HCT116 (cell line): ENCODE data around the gene SYNE1. TPM values are rescaled to one million over a fixed set of nuclear protein-coding genes. Genes with fewer than 3 reads are reported as not detected.

Experiments
- ATAC-seq: fragments of 200-7000 bp; cut with Tn5 transposase; 2 replicates; pipeline ENCODE4 v1.9.1; 2020; ENCODE audit warnings: mild to moderate bottlenecking, moderate library complexity
- BruUV-seq: library from RNA; stranded (reverse); fragments of 400-500 nt; replicated peaks from 2 replicates; lab custom pipeline; 2021; lab: Mats Ljungman, UMichigan
- CTCF ChIA-PET: fragments of 300-600 bp; sonication (Branson Sonifier 250); formaldehyde crosslinking; loops from one replicate; lab custom pipeline; 2021; ENCODE audit warnings: antibody characterized with exemption; lab: Charles Lee
- POLR2A ChIA-PET: fragments of 300-600, 350-600 bp; sonication (Branson Sonifier 250); formaldehyde crosslinking; loops from one replicate; lab custom pipeline; 2021; ENCODE audit warnings: antibody characterized with exemption; lab: Charles Lee
- RAD21 ChIA-PET, 2 experiments: fragments of 300-600 bp; sonication (Branson Sonifier 250); formaldehyde crosslinking; loops; one replicate each; lab custom pipeline; 2023; ENCODE audit warnings: low total read pairs in 2 of 2; ENCODE audit not compliant: uncharacterized antibody in 2 of 2, unreplicated experiment in 2 of 2, low non-redundant PET in 1 of 2; lab: Charles Lee
- DNase-seq: peaks from one replicate; pipeline ENCODE4 v3.0.0-alpha.2; 2010; ENCODE audit warnings: low read depth, low spot score
- H2AFZ ChIP-seq: fragments of 200-600 bp; shearing (Covaris generic), sonication (generic); 2 replicates; pipeline ENCODE4 v1.6.1; 2017; ENCODE audit warnings: low read depth, mixed run types, mixed read lengths, antibody characterized with exemption, low read length; ENCODE audit not compliant: poor library complexity, severe bottlenecking
- H3K27ac ChIP-seq: 2 replicates; pipeline ENCODE4 v1.5.1; 2012; ENCODE audit warnings: low read depth, low read length
- H3K27me3 ChIP-seq: fragments of 200-600 bp; sonication (generic); 2 replicates; pipeline ENCODE4 v1.6.1; 2016; ENCODE audit warnings: mixed run types, low read length, mixed read lengths; ENCODE audit not compliant: insufficient read depth
- H3K36me3 ChIP-seq, 2 experiments: fragments of 200-500 bp in 1 of 2; fragments of 200-600 bp in 1 of 2; sonication (Bioruptor generic) in 1 of 2; sonication (generic) in 1 of 2; 2 replicates each; pipeline versions ENCODE4 v1.5.1 to v1.6.1; 2014 to 2016; ENCODE audit warnings: low read length in 2 of 2, inconsistent platforms in 1 of 2, mixed read lengths in 1 of 2, mixed run types in 1 of 2; ENCODE audit not compliant: insufficient read depth in 2 of 2, control insufficient read depth in 1 of 2
- H3K4me1 ChIP-seq, 2 experiments: fragments of 200-600 bp in 1 of 2; sonication (generic) in 1 of 2; 2 replicates each; pipeline versions ENCODE4 v1.5.1 to v1.6.1; 2012 to 2017; ENCODE audit warnings: low read length in 2 of 2, inconsistent platforms in 1 of 2, mild to moderate bottlenecking in 1 of 2, mixed read lengths in 1 of 2, mixed run types in 1 of 2, moderate library complexity in 1 of 2; ENCODE audit not compliant: insufficient read depth in 2 of 2, control insufficient read depth in 1 of 2
- H3K4me2 ChIP-seq: fragments of 200-600 bp; sonication (generic); 2 replicates; pipeline ENCODE4 v1.6.1; 2017; ENCODE audit warnings: mixed run types, low read length, mixed read lengths
- H3K4me3 ChIP-seq, 2 experiments: fragments of 200-600 bp in 1 of 2; sonication (generic) in 1 of 2; replicated peaks in 1 of 2; 2 replicates each; pipeline ENCODE4 v1.5.1; 2011 to 2016; ENCODE audit warnings: low read length in 2 of 2, control low read depth in 1 of 2, low read depth in 1 of 2, mild to moderate bottlenecking in 1 of 2, mixed read lengths in 1 of 2, mixed run types in 1 of 2
- H3K79me2 ChIP-seq: fragments of 200-600 bp; sonication (generic); 2 replicates; pipeline ENCODE4 v1.6.1; 2017; ENCODE audit warnings: mild to moderate bottlenecking, mixed run types, low read length, moderate library complexity, mixed read lengths; ENCODE audit not compliant: insufficient read depth
- H3K9ac ChIP-seq: fragments of 200-600 bp; sonication (generic); 2 replicates; pipeline ENCODE4 v1.6.1; 2016; ENCODE audit warnings: low read length, mixed read lengths
- H3K9me2 ChIP-seq: fragments of 200-600 bp; sonication (generic), shearing (Covaris generic); 2 replicates; pipeline ENCODE4 v1.6.1; 2017; ENCODE audit warnings: mixed run types, mild to moderate bottlenecking, moderate library complexity; ENCODE audit not compliant: insufficient read depth
- H3K9me3 ChIP-seq, 2 experiments: fragments of 200-500 bp in 1 of 2; fragments of 200-600 bp in 1 of 2; sonication (Bioruptor generic) in 1 of 2; sonication (generic) in 1 of 2; 2 replicates each; pipeline ENCODE4 v1.6.1; 2014 to 2017; ENCODE audit warnings: low read length in 2 of 2, mixed read lengths in 2 of 2, inconsistent platforms in 1 of 2, low read depth in 1 of 2, mild to moderate bottlenecking in 1 of 2, mixed run types in 1 of 2, moderate library complexity in 1 of 2; ENCODE audit not compliant: control insufficient read depth in 1 of 2, insufficient read depth in 1 of 2
- H4K20me1 ChIP-seq: fragments of 200-600 bp; sonication (generic), shearing (Covaris generic); 2 replicates; pipeline ENCODE4 v1.6.1; 2017; ENCODE audit warnings: mixed run types, mild to moderate bottlenecking, moderate library complexity; ENCODE audit not compliant: insufficient read depth
- ATF3 ChIP-seq: IDR thresholded peaks from 2 replicates; pipeline ENCODE4 v1.6.1; 2012
- CEBPB ChIP-seq: IDR thresholded peaks from 2 replicates; pipeline ENCODE4 v1.6.1; 2012; ENCODE audit warnings: low read depth
- EGR1 ChIP-seq: IDR thresholded peaks from 2 replicates; pipeline ENCODE4 v1.6.1; 2012; ENCODE audit warnings: low read depth
- FOSL1 ChIP-seq: IDR thresholded peaks from 2 replicates; pipeline ENCODE4 v1.6.1; 2012; ENCODE audit warnings: low read depth
- TCF7L2 ChIP-seq: IDR thresholded peaks from 2 replicates; pipeline ENCODE4 v1.7.0; 2011; ENCODE audit warnings: borderline replicate concordance, inconsistent platforms; ENCODE audit not compliant: insufficient read depth, insufficient read length; ENCODE audit errors: extremely low read depth
- intact Hi-C: fragments of 100-400 bp; cut with micrococcal nuclease; formaldehyde crosslinking; loops from 2 replicates; pipeline ENCODE4 v1.10.0; 2022
- total RNA-seq: library from RNA; stranded (reverse); gene quantifications from one replicate; pipeline ENCODE4 v1.2.1, GENCODE V29; 2021; ENCODE audit not compliant: unreplicated experiment

SYNE1 gene
- total RNA-seq, 1 experiment from 2014 or later: 5.4 TPM

- ChIA-PET CTCF (no interaction called here), RAD21 (no interaction called here), POLR2A (no interaction called here)
- H3K27me3 ChIP-seq: no peaks in the 10 kb centered on the region
- ATAC-seq: no peak
- DNase-seq: no peak
- H4K20me1 ChIP-seq: no peaks in the 10 kb centered on the region
- no peak overlapping the region for H3K4me2 ChIP-seq
- H3K27ac ChIP-seq: no peak overlapping the region
- H3K4me1 ChIP-seq: no peaks in the 10 kb centered on the region
- no peak for TF ChIP-seq FOSL1
- no peak for TF ChIP-seq ATF3
- TF ChIP-seq, all 23 proteins: peak for 0
- BruUV-seq: no TSS peak
- no peaks in the 10 kb centered on the region for H3K9me3 ChIP-seq
- no peak overlapping the region for H2AFZ ChIP-seq
- H3K79me2 ChIP-seq: no peaks in the 10 kb centered on the region
- intact Hi-C loops: no loop called here
- H3K9ac ChIP-seq: no peak overlapping the region
- no peak overlapping the region for H3K4me3 ChIP-seq
- H3K9me2 ChIP-seq: no peaks in the 10 kb centered on the region
- no peaks in the 10 kb centered on the region for H3K36me3 ChIP-seq
Observed at GRCh38 chr6:152631376-152631775, 5.8 kb downstream of the SYNE1 start.

GRCh38 chr6:152630832-152631231 is 6.3 kb downstream of the SYNE1 start:
- CTCF ChIA-PET: no interaction called here
- TF ChIP-seq EGR1 (no peak), CEBPB (no peak), TCF7L2 (no peak)
- no TSS peak for BruUV-seq
- DNase-seq: no peak
- POLR2A ChIA-PET: no interaction called here
- Histone ChIP-seq H3K4me2 (no peak overlapping the region), H3K79me2 (no peaks in the 10 kb centered on the region), H3K4me1 (no peaks in the 10 kb centered on the region), H3K9ac (no peak overlapping the region), H3K36me3 (no peaks in the 10 kb centered on the region), H4K20me1 (no peaks in the 10 kb centered on the region), H2AFZ (no peak overlapping the region), H3K4me3 (no peak overlapping the region), H3K9me2 (no peaks in the 10 kb centered on the region), H3K9me3 (no peaks in the 10 kb centered on the region), H3K27me3 (no peaks in the 10 kb centered on the region), H3K27ac (no peak overlapping the region)
- RAD21 ChIA-PET: no interaction called here
- intact Hi-C loops: no loop called here
- ATAC-seq: no peak
